Esophagus squamous epithelium (tissue), 5 donors: ENCODE data around the gene SLC22A1. TPM values are rescaled to one million over a fixed set of nuclear protein-coding genes. Genes with fewer than 3 reads are reported as not detected.

Experiments used
- DNase-seq: peaks from one replicate; lab custom pipeline; 2025; lab: John Stamatoyannopoulos, UW
- H3K27ac ChIP-seq, 4 donors: fragments of 200-600 bp; sonication (generic); one replicate each; pipeline ENCODE4 v1.5.1; 2016 to 2019; ENCODE audit warnings: mild to moderate bottlenecking in 1 of 4
- H3K27me3 ChIP-seq, 4 donors: fragments of 200-600 bp; sonication (generic); 1 replicate in 3 of 4; 2 replicates in 1 of 4; pipeline versions ENCODE4 v1.5.1 to v1.6.0; 2017 to 2021; ENCODE audit warnings: antibody characterized with exemption in 1 of 4
- H3K36me3 ChIP-seq, 3 donors: fragments of 200-600 bp; sonication (generic); one replicate each; pipeline ENCODE4 v1.5.1; 2016 to 2019
- H3K4me1 ChIP-seq, 3 donors: fragments of 200-600 bp; sonication (generic); one replicate each; pipeline ENCODE4 v1.5.1; 2017 to 2019
- H3K4me3 ChIP-seq, 4 donors: fragments of 200-600 bp; sonication (generic); 1 replicate in 3 of 4; 2 replicates in 1 of 4; pipeline ENCODE4 v1.5.1; 2016 to 2019; ENCODE audit warnings: mild to moderate bottlenecking in 2 of 4, moderate library complexity in 1 of 4
- H3K9me3 ChIP-seq, 3 donors: fragments of 200-600 bp; sonication (generic); one replicate each; pipeline ENCODE4 v1.5.1; 2016 to 2019
- CTCF ChIP-seq, 6 experiments: fragments of 450-650 bp in 4 of 6; fragments of 200-600 bp in 2 of 6; sonication (generic) in 2 of 6; IDR thresholded peaks; one replicate each; pipeline ENCODE4 v1.5.1; 2016 to 2019; ENCODE audit warnings: antibody characterized with exemption in 6 of 6, mild to moderate bottlenecking in 4 of 6, moderate library complexity in 4 of 6
- POLR2A ChIP-seq, 4 donors: fragments of 450-650 bp; IDR thresholded peaks; one replicate each; pipeline ENCODE4 v1.6.1; 2017; ENCODE audit warnings: antibody characterized with exemption in 4 of 4, mild to moderate bottlenecking in 4 of 4, moderate library complexity in 3 of 4
- WGBS, 2 donors: methylation state at CpG; one replicate each; pipeline ENCODE4 v1.1.5; 2018; 5-methylcytosine and 5-hydroxymethylcytosine counted together
- intact Hi-C: fragments of 100-400 bp; cut with DNase I; formaldehyde crosslinking; loops from one replicate; pipeline ENCODE4 v1.15.0; 2022
- total RNA-seq, 4 donors: library from RNA; depleted of rRNA; stranded (reverse); fragments of >200 nt; gene quantifications; one replicate each; pipeline ENCODE4 v1.1.0, GENCODE V29; 2016
- donor health status: DM: yes; HTN: yes; CAD: no.

Gene SLC22A1
- total RNA-seq, 4 donors from 2014 or later, result 0.35 to 0.53 (median 0.38) TPM; not detected in 1

- intact Hi-C loops, result no loop called here
- TF ChIP-seq POLR2A (IDR thresholded peaks at IDR 0.05) (no peak), CTCF (IDR thresholded peaks at IDR 0.05) (no peak)
- WGBS, 2 donors, result 89 to 100% methylated on average over 2 to 6 of the region's 6 CpGs
- peaks cover 0 to 44% (median 0%) of the 10 kb centered on the region in 3 donors for H3K36me3 ChIP-seq
- H3K4me3 ChIP-seq, result no peak overlapping the region
- no peak for DNase-seq
- no peaks in the 10 kb centered on the region for H3K9me3 ChIP-seq
- H3K4me1 ChIP-seq, result no peaks in the 10 kb centered on the region
- H3K27ac ChIP-seq, result no peak overlapping the region
- no peaks in the 10 kb centered on the region for H3K27me3 ChIP-seq
Observed at GRCh38 chr6:160117137-160117536, 4.5 kb upstream of the SLC22A1 start.

GRCh38 chr6:160118620-160119229 is 2.9 kb upstream of the SLC22A1 start:
- intact Hi-C loops, result no loop called here
- Histone ChIP-seq H3K9me3 (no peaks in the 10 kb centered on the region), H3K27ac (no peak overlapping the region), H3K4me3 (no peak overlapping the region), H3K27me3 (no peaks in the 10 kb centered on the region), H3K4me1 (no peaks in the 10 kb centered on the region), H3K36me3 (peaks cover 0 to 34% (median 0%) of the 10 kb centered on the region in 3 donors)
- DNase-seq, result no peak
- 63 to 100% methylated on average over 1 to 2 of the region's 5 CpGs for WGBS, 2 donors
- TF ChIP-seq CTCF (IDR thresholded peaks at IDR 0.05) (no peak), POLR2A (IDR thresholded peaks at IDR 0.05) (no peak)

GRCh38 chr6:160120087-160120486 is 1.5 kb upstream of the SLC22A1 start:
- intact Hi-C loops, result no loop called here
- no peaks in the 10 kb centered on the region for H3K9me3 ChIP-seq
- H3K4me3 ChIP-seq, result no peak overlapping the region
- TF ChIP-seq CTCF (IDR thresholded peaks at IDR 0.05) (no peak), POLR2A (IDR thresholded peaks at IDR 0.05) (no peak)
- DNase-seq, result no peak
- H3K27me3 ChIP-seq, result no peaks in the 10 kb centered on the region
- no peaks in the 10 kb centered on the region for H3K4me1 ChIP-seq
- peaks cover 0 to 27% (median 0%) of the 10 kb centered on the region in 3 donors for H3K36me3 ChIP-seq
- no peak overlapping the region for H3K27ac ChIP-seq
- 81 to 100% methylated on average over 1 of the region's 1 CpG for WGBS, 2 donors

- intact Hi-C loops, result no loop called here
- peaks cover 0 to 19% (median 0%) of the 10 kb centered on the region in 3 donors for H3K36me3 ChIP-seq
- no peak overlapping the region for H3K4me3 ChIP-seq
- TF ChIP-seq CTCF (IDR thresholded peaks at IDR 0.05), result no peak
- TF ChIP-seq POLR2A (IDR thresholded peaks at IDR 0.05), result no peak
- no peaks in the 10 kb centered on the region for H3K9me3 ChIP-seq
- H3K27me3 ChIP-seq, result no peaks in the 10 kb centered on the region
- H3K27ac ChIP-seq, result no peak overlapping the region
- H3K4me1 ChIP-seq, result no peaks in the 10 kb centered on the region
- DNase-seq, result no peak
- 96% methylated on average over 4 of the region's 14 CpGs; no CpG with 5 or more reads in 1 of the 2 donors for WGBS, 2 donors
Observed at GRCh38 chr6:160121981-160122380, 366 bp downstream of the SLC22A1 start.

- WGBS, 2 donors, result 84% methylated on average over 5 of the region's 5 CpGs; no CpG with 5 or more reads in 1 of the 2 donors
- intact Hi-C loops, result no loop called here
Observed at GRCh38 chr6:160122744-160123143, 1.1 kb downstream of the SLC22A1 start.

More at GRCh38 chr6:160122744-160123143, 1.1 kb downstream of the SLC22A1 start:
- no peak for TF ChIP-seq POLR2A (IDR thresholded peaks at IDR 0.05)
- TF ChIP-seq CTCF (IDR thresholded peaks at IDR 0.05), result no peak
- no peak for DNase-seq
- Histone ChIP-seq H3K4me3 (no peak overlapping the region), H3K4me1 (no peaks in the 10 kb centered on the region), H3K36me3 (peaks cover 0 to 11% (median 0%) of the 10 kb centered on the region in 3 donors), H3K27ac (no peak overlapping the region), H3K9me3 (no peaks in the 10 kb centered on the region), H3K27me3 (no peaks in the 10 kb centered on the region)
